Stimulated activated CD8-positive, alpha-beta memory T cell treated with anti-CD3 and anti-CD28 coated beads, Interleukin-4, amount 100 ng/mL, for 4 hours (primary cell): ENCODE data around the gene SIPA1L3.
"Not testable (repeated sequence)": the region's sequence is repeated elsewhere in the genome, so short reads cannot be mapped to it uniquely, and the experiment has no call there.

Experiments
- DNase-seq, 2 donors: peaks; one replicate each; pipeline ENCODE4 v3.0.0-alpha.2; 2020; ENCODE audit warnings: low read depth in 2 of 2, low spot score in 1 of 2

SIPA1L3 gene

GRCh38 chr19:38018694-38019395 lies 111.8 kb downstream of the SIPA1L3 start:
- no peak for DNase-seq

- DNase-seq, result no peak
These were observed 112.4 kb downstream of the SIPA1L3 start for GRCh38 chr19:38019396-38019724.

GRCh38 chr19:38020311-38020710 lies 113.3 kb downstream of the SIPA1L3 start:
- DNase-seq, result no peak

- no peak for DNase-seq
These were observed 114.3 kb downstream of the SIPA1L3 start for GRCh38 chr19:38021352-38021751.

GRCh38 chr19:38022791-38023670 lies 116.0 kb downstream of the SIPA1L3 start:
- DNase-seq, result no peak

GRCh38 chr19:38023671-38024541 lies 116.9 kb downstream of the SIPA1L3 start:
- no peak for DNase-seq

GRCh38 chr19:38024992-38025908 lies 118.2 kb downstream of the SIPA1L3 start:
- no peak for DNase-seq

- no peak for DNase-seq
These were observed 118.9 kb downstream of the SIPA1L3 start for GRCh38 chr19:38025909-38026307.

GRCh38 chr19:38028913-38029510 lies 122.0 kb downstream of the SIPA1L3 start:
- DNase-seq, result no peak

GRCh38 chr19:38030001-38030400 lies 123.0 kb downstream of the SIPA1L3 start:
- DNase-seq, result not testable (repeated sequence)

- no peak for DNase-seq
These were observed 123.8 kb downstream of the SIPA1L3 start for GRCh38 chr19:38030686-38031422.

GRCh38 chr19:38031423-38031770 lies 124.4 kb downstream of the SIPA1L3 start:
- no peak for DNase-seq

GRCh38 chr19:38032151-38032550 lies 125.1 kb downstream of the SIPA1L3 start:
- no peak for DNase-seq

- DNase-seq, result no peak
These were observed 125.9 kb downstream of the SIPA1L3 start for GRCh38 chr19:38032951-38033350.

GRCh38 chr19:38033658-38034491 lies 126.9 kb downstream of the SIPA1L3 start:
- DNase-seq, result no peak

GRCh38 chr19:38034492-38034860 lies 127.5 kb downstream of the SIPA1L3 start:
- DNase-seq, result no peak

- DNase-seq, result no peak
These were observed 128.8 kb downstream of the SIPA1L3 start for GRCh38 chr19:38035515-38036495.
